Ovary (tissue), 9 donors: ENCODE results near the gene PEG3. TPM values are rescaled to one million over a fixed set of nuclear protein-coding genes. Genes with fewer than 3 reads are reported as not detected.

Source experiments
- DNase-seq, 5 donors: peaks; one replicate each; pipeline ENCODE4 v3.0.0-alpha.2; 2019 to 2020
- H3K27ac ChIP-seq, 2 donors: fragments of 200-600 bp; one replicate each; pipeline versions ENCODE4 v1.5.1 to v1.8.0; 2019 to 2022
- H3K27me3 ChIP-seq: fragments of 200-600 bp; one replicate; pipeline ENCODE4 v1.8.0; 2022
- H3K36me3 ChIP-seq: fragments of 200-600 bp; sonication (generic); one replicate; pipeline ENCODE4 v1.5.1; 2019
- H3K4me1 ChIP-seq: one replicate; pipeline ENCODE4 v1.8.1; 2013; ENCODE audit warnings: mild to moderate bottlenecking, moderate library complexity; ENCODE audit not compliant: insufficient read depth
- H3K4me3 ChIP-seq: fragments of 200-600 bp; sonication (generic); one replicate; pipeline ENCODE4 v1.5.1; 2017
- H3K9me3 ChIP-seq, 2 donors: fragments of 200-600 bp in 1 of 2; sonication (generic) in 1 of 2; one replicate each; pipeline versions ENCODE4 v1.5.1 to v1.8.1; 2013 to 2019; ENCODE audit warnings: mild to moderate bottlenecking in 1 of 2, moderate library complexity in 1 of 2
- EP300 ChIP-seq: sonication (generic); formaldehyde crosslinking; IDR thresholded peaks from one replicate; pipeline ENCODE4 v1.6.1; 2017; ENCODE audit warnings: antibody characterized with exemption
- POLR2A ChIP-seq: fragments of 450-650 bp; IDR thresholded peaks from one replicate; pipeline ENCODE4 v1.6.1; 2017; ENCODE audit warnings: antibody characterized with exemption, mild to moderate bottlenecking, moderate library complexity
- WGBS, 3 donors: extraction: QIAGEN DNeasy Blood & Tissue Kit in 1 of 3; methylation state at CpG; one replicate each; pipeline versions ENCODE4 v1.1.5 to v1.1.7; 2013 to 2017; 5-methylcytosine and 5-hydroxymethylcytosine counted together
- intact Hi-C, 4 donors: fragments of 100-400 bp; cut with DNase I; formaldehyde crosslinking; loops; one replicate each; pipeline versions ENCODE4 v1.11.0 to v1.15.1; 2022 to 2023
- polyA plus RNA-seq, 2 donors: library from polyadenylated mRNA; stranded (reverse); fragments of 200-250 nt in 1 of 2; fragments of 350-450 nt in 1 of 2; fragmentation: Illumina TruSeq in 1 of 2; extraction: RNeasy Lipid Tissue Mini Kit (QIAGEN cat#74804) in 1 of 2; gene quantifications; one replicate each; pipeline ENCODE4 v1.2.3, GENCODE V29; 2013 to 2014
- total RNA-seq, 7 donors: library from RNA; depleted of rRNA in 2 of 7; stranded (reverse); fragments of >200 nt in 2 of 7; fragmentation: NEBNext Ultra II Directional in 3 of 7; extraction: Animal tissue kit (Norgen Biotek cat#: 25700) in 3 of 7; gene quantifications; one replicate each; pipeline versions ENCODE4 v1.1.0 to v1.2.4, GENCODE V29; 2016 to 2023
- TF ChIP-seq, protein P1 (sequence below), 3 donors: fragments of 450-650 bp in 2 of 3; fragments of 200-600 bp in 1 of 3; IDR thresholded peaks; one replicate each; pipeline versions ENCODE4 v1.5.1 to v1.8.0; 2016 to 2022; ENCODE audit warnings: antibody characterized with exemption in 3 of 3, mild to moderate bottlenecking in 1 of 3
- donor health status: DM: no; HTN: no; CAD: no; lungs with moderate emphysema.
- donor health status: DM: no; HTN: no; CAD: no.
- donor health status: Bipolar disorder and iron deficiency.
- donor health status: DM: yes; HTN: yes; CAD: no.
- donor health status: DM: no; HTN: no; CAD: no.
- donor health status: DM: yes; HTN: yes; CAD: no.

PEG3 gene
- total and polyA plus RNA-seq, 9 donors = 104 to 1,197 (median 505) TPM

DNA sequence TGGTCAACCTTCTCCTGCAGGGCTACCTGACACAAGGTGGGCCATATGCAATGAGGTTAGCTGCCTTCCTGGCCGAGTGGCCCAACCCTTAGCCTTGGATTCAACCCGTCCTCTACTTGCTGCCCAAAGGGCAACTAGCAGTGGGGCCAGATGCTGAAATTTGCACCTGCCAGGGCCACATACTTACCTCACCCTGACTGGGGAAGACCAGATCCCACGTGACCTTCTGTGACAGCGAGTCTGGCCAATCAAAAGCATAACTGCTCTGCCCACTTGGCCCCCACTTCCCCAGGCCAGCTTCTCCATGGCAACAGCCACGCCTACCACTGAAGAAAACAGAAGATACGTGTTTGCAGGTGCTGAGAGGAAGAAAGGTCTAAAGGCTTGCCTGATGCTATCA is 10.9 kb downstream of the PEG3 start:
- Histone ChIP-seq H3K27me3 (no peaks in the 10 kb centered on the region), H3K36me3 (no peaks in the 10 kb centered on the region), H3K4me3 (no peak overlapping the region), H3K4me1 (peaks cover 13% of the 10 kb centered on the region), H3K9me3 (no peaks in the 10 kb centered on the region), H3K27ac (no peak overlapping the region)
- DNase-seq = no peak
- TF ChIP-seq EP300 (no peak), POLR2A (no peak)
- TF ChIP-seq, protein P1, sequence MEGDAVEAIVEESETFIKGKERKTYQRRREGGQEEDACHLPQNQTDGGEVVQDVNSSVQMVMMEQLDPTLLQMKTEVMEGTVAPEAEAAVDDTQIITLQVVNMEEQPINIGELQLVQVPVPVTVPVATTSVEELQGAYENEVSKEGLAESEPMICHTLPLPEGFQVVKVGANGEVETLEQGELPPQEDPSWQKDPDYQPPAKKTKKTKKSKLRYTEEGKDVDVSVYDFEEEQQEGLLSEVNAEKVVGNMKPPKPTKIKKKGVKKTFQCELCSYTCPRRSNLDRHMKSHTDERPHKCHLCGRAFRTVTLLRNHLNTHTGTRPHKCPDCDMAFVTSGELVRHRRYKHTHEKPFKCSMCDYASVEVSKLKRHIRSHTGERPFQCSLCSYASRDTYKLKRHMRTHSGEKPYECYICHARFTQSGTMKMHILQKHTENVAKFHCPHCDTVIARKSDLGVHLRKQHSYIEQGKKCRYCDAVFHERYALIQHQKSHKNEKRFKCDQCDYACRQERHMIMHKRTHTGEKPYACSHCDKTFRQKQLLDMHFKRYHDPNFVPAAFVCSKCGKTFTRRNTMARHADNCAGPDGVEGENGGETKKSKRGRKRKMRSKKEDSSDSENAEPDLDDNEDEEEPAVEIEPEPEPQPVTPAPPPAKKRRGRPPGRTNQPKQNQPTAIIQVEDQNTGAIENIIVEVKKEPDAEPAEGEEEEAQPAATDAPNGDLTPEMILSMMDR (IDR thresholded peaks at IDR 0.05) = no peak
- intact Hi-C loops = loop anchor here in 2 of 4 donors (10.0 kb wide), 2 partner anchors 55 to 75 kb away; no protein-coding TSS in a partner anchor
- 78 to 83% (median 82%) methylated on average over 6 of the region's 6 CpGs for WGBS, 3 donors

DNA sequence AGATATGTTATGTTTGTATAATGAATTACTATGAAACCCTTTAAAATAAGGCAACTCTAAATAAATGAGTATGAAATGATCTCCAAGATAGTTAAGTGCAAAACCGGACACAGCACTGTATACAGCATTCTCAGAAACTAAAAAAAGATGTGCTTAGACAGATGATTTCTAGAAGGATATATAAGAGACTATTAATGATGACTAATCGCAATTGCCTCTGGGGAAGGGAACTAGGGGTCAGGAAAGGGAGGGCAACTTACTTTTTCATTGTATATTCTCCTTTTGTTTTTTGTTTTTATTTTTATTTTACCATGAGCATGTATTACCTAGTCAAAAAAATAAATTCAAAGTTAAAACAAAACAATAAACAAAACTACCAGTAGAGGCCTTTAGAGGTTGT is 12.8 kb downstream of the PEG3 start:
- intact Hi-C loops = loop anchor here in 2 of 4 donors (10.0 kb wide), 2 partner anchors 53 to 73 kb away; no protein-coding TSS in a partner anchor
- peaks cover 15% of the 10 kb centered on the region for H3K4me1 ChIP-seq
- H3K4me3 ChIP-seq = no peak overlapping the region
- TF ChIP-seq EP300 = no peak
- no peak for TF ChIP-seq POLR2A
- TF ChIP-seq, protein P1 (IDR thresholded peaks at IDR 0.05) = no peak
- H3K27me3 ChIP-seq = no peaks in the 10 kb centered on the region
- no peaks in the 10 kb centered on the region for H3K36me3 ChIP-seq
- no peak overlapping the region for H3K27ac ChIP-seq
- 48 to 51% (median 50%) methylated on average over 2 of the region's 2 CpGs for WGBS, 3 donors
- no peaks in the 10 kb centered on the region for H3K9me3 ChIP-seq
- DNase-seq = no peak

DNA sequence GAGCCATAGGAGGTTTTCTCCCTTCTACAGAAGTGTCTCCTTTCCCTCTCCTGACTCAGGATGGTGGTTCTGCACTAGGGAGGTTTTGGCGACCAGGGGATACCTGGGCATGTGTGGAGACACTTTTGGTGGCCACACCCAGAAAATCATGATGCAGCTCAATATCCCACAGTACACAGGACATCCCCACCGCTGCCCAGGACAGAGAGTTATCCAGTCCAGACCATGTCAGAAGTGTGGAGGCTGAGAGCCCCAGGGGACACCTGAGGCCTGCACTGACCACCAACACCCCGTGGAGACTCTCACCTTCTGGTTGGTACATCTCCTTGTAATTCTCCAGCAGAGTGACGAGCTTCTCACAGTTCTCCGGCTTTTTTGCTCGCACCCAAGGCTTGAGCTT is 16.6 kb downstream of the PEG3 start:
- intact Hi-C loops = loop anchor here in 2 of 4 donors (10.0 kb wide), 2 partner anchors 49 to 69 kb away; no protein-coding TSS in a partner anchor
- no peaks in the 10 kb centered on the region for H3K9me3 ChIP-seq
- no peak overlapping the region for H3K27ac ChIP-seq
- H3K36me3 ChIP-seq = no peaks in the 10 kb centered on the region
- H3K4me1 ChIP-seq = peaks cover 7% of the 10 kb centered on the region
- WGBS, 3 donors = 86 to 88% (median 86%) methylated on average over 6 of the region's 6 CpGs
- no peaks in the 10 kb centered on the region for H3K27me3 ChIP-seq
- TF ChIP-seq POLR2A (no peak), EP300 (no peak)
- TF ChIP-seq, protein P1 (IDR thresholded peaks at IDR 0.05) = no peak
- DNase-seq = no peak
- no peak overlapping the region for H3K4me3 ChIP-seq

DNA sequence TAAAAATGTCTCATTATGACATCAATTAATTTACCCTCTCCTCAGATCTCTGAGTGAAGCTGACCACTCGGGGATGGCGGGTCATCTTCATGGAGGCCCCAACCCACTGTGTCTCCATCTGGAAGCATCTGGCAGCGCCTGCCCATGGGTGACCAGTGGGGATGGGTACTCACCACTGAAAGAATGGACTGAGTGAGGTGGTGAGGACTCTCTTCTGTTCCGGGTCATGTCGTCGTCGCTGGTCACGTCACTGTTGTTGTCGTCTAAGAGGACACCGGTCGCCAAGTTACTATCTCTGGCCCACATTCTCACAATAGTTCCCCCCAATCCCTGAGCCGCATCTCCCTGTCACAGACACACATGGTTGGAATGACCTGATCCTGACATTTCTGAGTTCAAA is 17.1 kb downstream of the PEG3 start:
- 77 to 90% (median 85%) methylated on average over 12 of the region's 12 CpGs for WGBS, 3 donors
- no peaks in the 10 kb centered on the region for H3K9me3 ChIP-seq
- peaks cover 7% of the 10 kb centered on the region for H3K4me1 ChIP-seq
- H3K27ac ChIP-seq = no peak overlapping the region
- TF ChIP-seq POLR2A (no peak), EP300 (no peak)
- TF ChIP-seq, protein P1 (IDR thresholded peaks at IDR 0.05) = no peak
- H3K4me3 ChIP-seq = no peak overlapping the region
- H3K36me3 ChIP-seq = no peaks in the 10 kb centered on the region
- H3K27me3 ChIP-seq = no peaks in the 10 kb centered on the region
- DNase-seq = no peak
- intact Hi-C loops = loop anchor here in 2 of 4 donors (10.0 kb wide), 2 partner anchors 49 to 69 kb away; no protein-coding TSS in a partner anchor
